BE2C (cell line): ENCODE measurements around the gene CEND1.

Experiments used
- DNase-seq: peaks from one replicate; pipeline ENCODE4 v3.0.0-alpha.2; 2020
- H3K27me3 ChIP-seq: fragments of 250-450 bp; sonication (Bioruptor Pico); 2 replicates; pipeline ENCODE4 v1.5.1; 2020; ENCODE audit warnings: mild to moderate bottlenecking
- H3K36me3 ChIP-seq: fragments of 250-450 bp; sonication (Bioruptor Pico); 2 replicates; pipeline ENCODE4 v1.5.1; 2020; ENCODE audit warnings: mild to moderate bottlenecking
- H3K4me1 ChIP-seq: fragments of 250-450 bp; sonication (Bioruptor Pico); 2 replicates; pipeline ENCODE4 v1.5.1; 2020
- H3K4me3 ChIP-seq: 2 replicates; pipeline ENCODE4 v1.5.1; 2011; ENCODE audit warnings: low read depth, low read length
- H3K9me3 ChIP-seq: fragments of 250-450 bp; sonication (Bioruptor Pico); 2 replicates; pipeline ENCODE4 v1.5.1; 2020
- TF ChIP-seq, protein P1 (sequence below): IDR thresholded peaks from 2 replicates; pipeline ENCODE4 v1.5.1; 2012; ENCODE audit warnings: mild to moderate bottlenecking, low read depth, low read length

CEND1 gene

GRCh38 chr11:794766-795633 lies 5.1 kb upstream of the CEND1 start:
- H3K4me1 ChIP-seq, result peaks cover 5% of the 10 kb centered on the region; the same call in 1 of the 2 replicates
- H3K9me3 ChIP-seq, result no peaks in the 10 kb centered on the region
- peaks cover 7% of the 10 kb centered on the region; the same call in 1 of the 2 replicates for H3K36me3 ChIP-seq
- H3K4me3 ChIP-seq, result no peak overlapping the region
- TF ChIP-seq, protein P1, sequence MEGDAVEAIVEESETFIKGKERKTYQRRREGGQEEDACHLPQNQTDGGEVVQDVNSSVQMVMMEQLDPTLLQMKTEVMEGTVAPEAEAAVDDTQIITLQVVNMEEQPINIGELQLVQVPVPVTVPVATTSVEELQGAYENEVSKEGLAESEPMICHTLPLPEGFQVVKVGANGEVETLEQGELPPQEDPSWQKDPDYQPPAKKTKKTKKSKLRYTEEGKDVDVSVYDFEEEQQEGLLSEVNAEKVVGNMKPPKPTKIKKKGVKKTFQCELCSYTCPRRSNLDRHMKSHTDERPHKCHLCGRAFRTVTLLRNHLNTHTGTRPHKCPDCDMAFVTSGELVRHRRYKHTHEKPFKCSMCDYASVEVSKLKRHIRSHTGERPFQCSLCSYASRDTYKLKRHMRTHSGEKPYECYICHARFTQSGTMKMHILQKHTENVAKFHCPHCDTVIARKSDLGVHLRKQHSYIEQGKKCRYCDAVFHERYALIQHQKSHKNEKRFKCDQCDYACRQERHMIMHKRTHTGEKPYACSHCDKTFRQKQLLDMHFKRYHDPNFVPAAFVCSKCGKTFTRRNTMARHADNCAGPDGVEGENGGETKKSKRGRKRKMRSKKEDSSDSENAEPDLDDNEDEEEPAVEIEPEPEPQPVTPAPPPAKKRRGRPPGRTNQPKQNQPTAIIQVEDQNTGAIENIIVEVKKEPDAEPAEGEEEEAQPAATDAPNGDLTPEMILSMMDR, result no peak
- DNase-seq, result no peak
- H3K27me3 ChIP-seq, result no peaks in the 10 kb centered on the region

DNA sequence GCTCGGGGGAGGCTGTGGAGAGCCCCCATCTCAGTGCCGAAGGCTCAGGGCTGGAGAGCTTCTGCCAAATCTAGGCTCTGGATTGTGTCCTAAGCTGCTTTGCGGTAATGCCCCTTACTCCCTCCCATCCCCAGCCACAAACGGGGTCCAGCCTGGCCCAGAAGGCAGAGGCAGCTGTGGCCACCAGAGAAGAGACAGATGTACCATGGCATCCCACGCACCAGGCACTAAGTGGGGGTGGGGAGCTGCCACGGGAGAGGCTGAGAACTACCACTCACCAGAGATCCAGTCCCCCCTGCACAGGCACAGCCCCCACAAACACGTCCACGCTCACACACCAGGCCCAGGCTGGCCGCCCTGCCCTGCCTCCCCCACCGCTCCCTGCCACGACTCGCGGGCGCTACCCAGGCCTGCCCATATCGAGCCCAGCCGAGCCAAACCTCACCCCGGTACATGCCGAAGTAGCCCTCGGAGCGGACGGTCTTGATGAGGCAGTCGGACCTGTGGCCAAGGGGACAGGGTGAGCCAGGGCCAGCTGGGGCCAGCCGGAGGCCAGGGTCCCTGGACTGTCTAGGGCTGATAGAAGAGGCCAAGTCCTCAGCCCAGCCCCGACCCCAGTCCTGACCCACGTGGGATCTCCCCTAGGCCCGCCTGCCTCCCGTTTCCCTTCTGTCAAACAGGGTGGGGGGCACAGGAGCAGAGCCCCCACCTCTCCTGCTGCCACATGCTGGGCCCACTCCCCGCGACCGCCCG lies 4.3 kb upstream of the CEND1 start:
- Histone ChIP-seq H3K4me3 (no peak overlapping the region), H3K27me3 (no peaks in the 10 kb centered on the region), H3K4me1 (peaks cover 5% of the 10 kb centered on the region; the same call in 1 of the 2 replicates), H3K9me3 (no peaks in the 10 kb centered on the region), H3K36me3 (peaks cover 7% of the 10 kb centered on the region; the same call in 1 of the 2 replicates)
- DNase-seq, result no peak
- TF ChIP-seq, protein P1, result no peak

- Histone ChIP-seq H3K36me3 (peaks cover 7% of the 10 kb centered on the region; the same call in 1 of the 2 replicates), H3K27me3 (no peaks in the 10 kb centered on the region), H3K9me3 (no peaks in the 10 kb centered on the region), H3K4me1 (peaks cover 5% of the 10 kb centered on the region; the same call in 1 of the 2 replicates), H3K4me3 (no peak overlapping the region)
- no peak for DNase-seq
- TF ChIP-seq, protein P1, result no peak
Observed at GRCh38 chr11:793556-793955, 3.7 kb upstream of the CEND1 start.

DNA sequence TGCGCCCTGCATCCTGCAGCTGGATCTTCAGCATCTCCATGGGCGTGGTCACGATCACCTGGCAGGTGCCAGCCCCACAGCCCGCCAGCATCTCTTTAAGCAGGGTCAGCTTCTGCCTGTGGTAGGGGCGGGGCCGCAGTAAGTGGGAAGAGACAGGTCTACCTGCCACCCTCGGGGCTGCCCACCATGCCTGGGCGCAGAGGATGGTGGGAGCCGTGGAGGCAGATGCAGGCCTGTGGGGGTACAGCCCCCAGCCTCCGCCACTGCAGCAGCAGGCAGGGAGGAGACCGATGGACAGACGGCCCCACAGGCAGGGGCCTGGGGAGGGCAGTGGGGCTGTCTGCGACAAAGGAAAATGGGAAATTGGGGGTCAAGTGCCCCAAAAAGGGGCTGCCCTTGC lies 3.0 kb upstream of the CEND1 start:
- no peaks in the 10 kb centered on the region for H3K9me3 ChIP-seq
- DNase-seq, result no peak
- TF ChIP-seq, protein P1, result no peak
- H3K36me3 ChIP-seq, result peaks cover 7% of the 10 kb centered on the region; the same call in 1 of the 2 replicates
- peaks cover 5% of the 10 kb centered on the region; the same call in 1 of the 2 replicates for H3K4me1 ChIP-seq
- no peaks in the 10 kb centered on the region for H3K27me3 ChIP-seq
- H3K4me3 ChIP-seq, result no peak overlapping the region

DNA sequence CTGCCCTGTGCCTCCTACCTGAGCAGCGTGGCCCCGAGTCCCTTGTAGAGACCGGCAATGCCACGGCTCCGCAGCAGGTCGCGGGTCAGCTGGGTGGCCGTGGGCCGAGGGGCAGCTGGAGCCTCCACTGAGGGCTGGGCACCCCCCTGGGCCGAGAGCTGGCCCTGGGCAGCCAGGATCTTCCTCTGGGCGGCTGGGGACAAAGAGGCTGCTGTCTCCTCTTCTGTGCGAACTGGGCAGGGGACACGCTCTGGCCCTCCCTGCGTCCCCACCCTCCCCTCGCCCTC lies 2.6 kb upstream of the CEND1 start:
- DNase-seq, result no peak
- H3K36me3 ChIP-seq, result peaks cover 7% of the 10 kb centered on the region; the same call in 1 of the 2 replicates
- peaks cover 5% of the 10 kb centered on the region; the same call in 1 of the 2 replicates for H3K4me1 ChIP-seq
- H3K4me3 ChIP-seq, result no peak overlapping the region
- H3K9me3 ChIP-seq, result no peaks in the 10 kb centered on the region
- no peaks in the 10 kb centered on the region for H3K27me3 ChIP-seq
- TF ChIP-seq, protein P1, result no peak
